Mesendoderm (in vitro differentiated cells): Measurements from ENCODE around the gene FDX1.

ENCODE experiments used
- DNase-seq: peaks from one replicate; pipeline ENCODE4 v3.0.0; 2013
- H2AK5ac ChIP-seq: 2 replicates; pipeline ENCODE4 v1.6.1; 2013; ENCODE audit warnings: low read length, inconsistent platforms
- H2BK120ac ChIP-seq: 2 replicates; pipeline ENCODE4 v1.6.1; 2013; ENCODE audit warnings: low read depth, mild to moderate bottlenecking, low read length, moderate library complexity, mixed read lengths
- H2BK15ac ChIP-seq: replicated peaks from 2 replicates; pipeline ENCODE4 v1.6.1; 2013; ENCODE audit warnings: low read depth, mild to moderate bottlenecking, moderate library complexity
- H2BK5ac ChIP-seq: 2 replicates; pipeline ENCODE4 v1.6.1; 2013; ENCODE audit warnings: low read length, inconsistent platforms
- H3K18ac ChIP-seq: 2 replicates; pipeline ENCODE4 v1.6.1; 2013; ENCODE audit warnings: mild to moderate bottlenecking, low read length, mixed read lengths
- H3K23ac ChIP-seq: one replicate; pipeline ENCODE4 v1.6.1; 2013; ENCODE audit warnings: low read length
- H3K27ac ChIP-seq: 2 replicates; pipeline ENCODE4 v1.5.1; 2013; ENCODE audit warnings: low read depth, mild to moderate bottlenecking, inconsistent platforms, low read length, moderate library complexity
- H3K27me3 ChIP-seq: 2 replicates; pipeline ENCODE4 v1.6.1; 2013; ENCODE audit warnings: low read length, control low read depth, mild to moderate bottlenecking, inconsistent platforms; ENCODE audit not compliant: insufficient read depth, poor library complexity
- H3K36me3 ChIP-seq: 2 replicates; pipeline ENCODE4 v1.6.1; 2013; ENCODE audit warnings: low read length, inconsistent platforms; ENCODE audit not compliant: control insufficient read depth, insufficient read depth
- H3K4ac ChIP-seq: one replicate; pipeline ENCODE4 v1.6.1; 2013; ENCODE audit warnings: low read depth, mild to moderate bottlenecking, low read length, moderate library complexity
- H3K4me1 ChIP-seq: 2 replicates; pipeline ENCODE4 v1.6.1; 2013; ENCODE audit warnings: low read depth, low read length, inconsistent platforms; ENCODE audit not compliant: control insufficient read depth
- H3K4me2 ChIP-seq: 2 replicates; pipeline ENCODE4 v1.6.1; 2013; ENCODE audit warnings: low read length
- H3K4me3 ChIP-seq: 2 replicates; pipeline ENCODE4 v1.5.1; 2013; ENCODE audit warnings: mild to moderate bottlenecking, low read length
- H3K56ac ChIP-seq: one replicate; pipeline ENCODE4 v1.6.1; 2013; ENCODE audit warnings: low read length
- H3K79me1 ChIP-seq: 2 replicates; pipeline ENCODE4 v1.6.1; 2013; ENCODE audit warnings: low read length, inconsistent platforms
- H3K79me2 ChIP-seq: 2 replicates; pipeline ENCODE4 v1.6.1; 2013; ENCODE audit warnings: mild to moderate bottlenecking, low read length; ENCODE audit not compliant: control insufficient read depth, insufficient read depth
- H3K9ac ChIP-seq: 2 replicates; pipeline ENCODE4 v1.6.1; 2013; ENCODE audit warnings: low read length, inconsistent platforms
- H4K5ac ChIP-seq: one replicate; pipeline ENCODE4 v1.6.1; 2013; ENCODE audit warnings: low read length
- H4K8ac ChIP-seq: one replicate; pipeline ENCODE4 v1.6.1; 2013; ENCODE audit warnings: low read depth, mild to moderate bottlenecking, control low read depth, low read length, moderate library complexity
- WGBS: extraction: QIAGEN DNeasy Blood & Tissue Kit; methylation state at CpG from one replicate; pipeline ENCODE4 v1.1.7; 2013; ENCODE audit warnings: low lambda C conversion rate, missing lambda C conversion rate; ENCODE audit not compliant: insufficient coverage; ENCODE audit errors: extremely low coverage; 5-methylcytosine and 5-hydroxymethylcytosine counted together

Gene FDX1

DNA sequence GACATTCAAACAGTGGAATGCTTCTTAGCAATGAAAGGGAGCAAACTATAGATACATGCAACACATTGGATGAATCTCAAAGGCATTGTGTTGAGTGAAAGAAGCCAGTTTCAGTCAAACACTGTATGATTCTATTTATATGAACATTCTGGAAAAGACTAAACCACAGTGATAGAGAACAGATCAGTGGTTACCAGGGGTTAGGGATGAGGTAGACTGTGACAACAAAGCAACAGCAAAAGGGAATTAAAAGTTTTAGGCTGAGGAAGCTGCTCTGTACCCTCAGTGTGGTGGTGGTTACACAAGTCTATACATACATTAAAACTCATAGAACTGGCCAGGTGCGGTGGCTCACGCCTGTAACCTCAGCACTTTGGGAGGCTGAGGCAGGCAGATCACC is 23.0 kb downstream of the FDX1 start:
- H3K27ac ChIP-seq = no peak overlapping the region
- H4K5ac ChIP-seq = no peak overlapping the region
- no peak overlapping the region for H4K8ac ChIP-seq
- H3K56ac ChIP-seq = no peak overlapping the region
- H3K4ac ChIP-seq = no peak overlapping the region
- H3K4me3 ChIP-seq = no peak overlapping the region
- WGBS = no CpG with 5 or more reads among the region's 2 CpGs
- no peak overlapping the region for H2AK5ac ChIP-seq
- H2BK15ac ChIP-seq = no peak overlapping the region
- no peaks in the 10 kb centered on the region for H3K79me2 ChIP-seq
- H3K36me3 ChIP-seq = no peaks in the 10 kb centered on the region
- H3K4me1 ChIP-seq = no peaks in the 10 kb centered on the region
- H3K27me3 ChIP-seq = no peaks in the 10 kb centered on the region
- H3K79me1 ChIP-seq = no peaks in the 10 kb centered on the region
- no peak overlapping the region for H2BK120ac ChIP-seq
- no peak overlapping the region for H3K18ac ChIP-seq
- H3K4me2 ChIP-seq = no peak overlapping the region
- no peak overlapping the region for H3K23ac ChIP-seq
- no peak for DNase-seq
- H3K9ac ChIP-seq = no peak overlapping the region
- H2BK5ac ChIP-seq = no peak overlapping the region

DNA sequence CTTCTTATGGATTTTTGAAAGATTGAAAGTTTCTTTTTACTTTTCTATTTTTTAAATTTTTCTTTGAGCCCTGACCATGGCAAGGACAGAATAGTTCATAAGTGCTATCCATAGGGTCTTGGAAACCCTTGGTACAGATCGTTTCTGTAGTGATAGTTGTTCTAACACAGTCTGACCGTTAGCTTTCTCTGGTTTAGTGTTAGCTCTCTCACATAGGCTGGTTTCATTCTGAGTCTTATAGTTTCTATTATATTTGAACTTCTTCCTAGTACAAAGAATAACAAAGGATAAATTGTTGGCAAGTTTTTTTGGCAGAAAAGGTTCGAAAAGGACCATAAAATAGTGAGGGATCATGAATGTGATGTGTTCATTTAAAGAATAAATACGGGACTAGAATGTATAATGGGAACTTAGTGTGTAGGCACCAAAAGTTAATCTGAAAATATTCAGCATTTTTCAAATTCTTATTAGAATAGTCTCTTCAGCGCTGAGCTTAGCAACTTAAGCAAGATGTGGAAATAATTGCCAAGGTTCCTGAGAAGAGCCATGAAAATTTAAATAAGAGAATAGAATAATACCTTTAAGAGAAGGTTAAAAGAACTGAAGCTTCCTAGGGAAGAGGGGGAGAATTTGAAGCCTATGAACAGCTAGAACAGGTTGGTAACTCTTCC is 24.1 kb downstream of the FDX1 start:
- no peak for DNase-seq
- H3K4me2 ChIP-seq = no peak overlapping the region
- no peaks in the 10 kb centered on the region for H3K27me3 ChIP-seq
- no peak overlapping the region for H3K56ac ChIP-seq
- H3K27ac ChIP-seq = no peak overlapping the region
- no peak overlapping the region for H3K23ac ChIP-seq
- no peak overlapping the region for H3K4ac ChIP-seq
- H3K18ac ChIP-seq = no peak overlapping the region
- no peak overlapping the region for H2BK15ac ChIP-seq
- no peaks in the 10 kb centered on the region for H3K36me3 ChIP-seq
- no peak overlapping the region for H3K9ac ChIP-seq
- H3K4me1 ChIP-seq = no peaks in the 10 kb centered on the region
- no peak overlapping the region for H2AK5ac ChIP-seq
- no peak overlapping the region for H4K8ac ChIP-seq
- no peaks in the 10 kb centered on the region for H3K79me2 ChIP-seq
- no CpG with 5 or more reads among the region's 5 CpGs for WGBS
- H3K4me3 ChIP-seq = no peak overlapping the region
- no peak overlapping the region for H2BK5ac ChIP-seq
- H2BK120ac ChIP-seq = no peak overlapping the region
- no peaks in the 10 kb centered on the region for H3K79me1 ChIP-seq
- H4K5ac ChIP-seq = no peak overlapping the region

DNA sequence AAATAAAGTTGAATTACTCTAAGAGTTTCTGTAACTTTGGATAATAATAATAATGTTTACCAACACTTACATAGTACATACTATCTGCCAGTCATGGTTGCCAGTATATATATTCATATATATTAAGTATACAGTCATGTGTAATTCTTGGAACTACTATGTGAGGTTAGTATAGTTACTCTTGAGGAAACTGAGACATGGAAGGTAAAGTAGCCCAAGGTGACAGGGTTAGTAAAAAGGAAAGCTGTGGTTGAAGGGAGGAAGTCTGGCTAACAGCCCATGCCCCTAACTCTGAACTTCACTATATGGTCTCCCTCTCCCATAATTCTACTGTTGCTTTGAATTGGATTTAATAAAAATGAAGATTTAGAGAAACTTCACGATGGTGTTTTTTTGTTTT is 24.9 kb downstream of the FDX1 start:
- H3K27ac ChIP-seq = no peak overlapping the region
- no peaks in the 10 kb centered on the region for H3K27me3 ChIP-seq
- DNase-seq = no peak
- H2BK15ac ChIP-seq = no peak overlapping the region
- no peaks in the 10 kb centered on the region for H3K36me3 ChIP-seq
- H3K4me3 ChIP-seq = no peak overlapping the region
- no CpG with 5 or more reads among the region's 1 CpG for WGBS
- no peak overlapping the region for H3K23ac ChIP-seq
- no peak overlapping the region for H3K56ac ChIP-seq
- H3K18ac ChIP-seq = no peak overlapping the region
- no peak overlapping the region for H4K8ac ChIP-seq
- H3K4ac ChIP-seq = no peak overlapping the region
- H3K79me1 ChIP-seq = no peaks in the 10 kb centered on the region
- no peak overlapping the region for H4K5ac ChIP-seq
- no peak overlapping the region for H2AK5ac ChIP-seq
- H3K9ac ChIP-seq = no peak overlapping the region
- no peak overlapping the region for H3K4me2 ChIP-seq
- no peak overlapping the region for H2BK120ac ChIP-seq
- H3K79me2 ChIP-seq = no peaks in the 10 kb centered on the region
- no peaks in the 10 kb centered on the region for H3K4me1 ChIP-seq
- H2BK5ac ChIP-seq = no peak overlapping the region

DNA sequence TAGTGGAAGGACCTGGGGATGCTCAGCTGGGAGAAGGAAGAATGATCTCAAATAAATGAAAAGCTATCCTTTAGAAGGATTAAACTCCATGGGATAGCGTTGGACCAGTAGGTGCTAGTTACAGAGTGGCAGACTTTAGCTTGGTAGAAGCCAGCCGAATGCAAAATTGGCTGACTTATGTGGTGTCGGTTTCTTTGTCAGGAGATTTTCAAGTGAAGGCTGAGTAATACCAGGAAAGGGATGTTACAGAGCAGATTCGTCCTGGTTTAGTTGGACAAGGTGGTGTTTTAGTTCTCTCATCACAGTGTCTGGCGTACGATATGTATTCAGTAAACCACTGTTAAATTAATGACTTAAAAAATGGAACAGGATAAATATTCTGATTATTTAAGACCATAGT is 26.0 kb downstream of the FDX1 start:
- no CpG with 5 or more reads among the region's 6 CpGs for WGBS
- Histone ChIP-seq H2BK15ac (no peak overlapping the region), H2BK120ac (no peak overlapping the region), H2AK5ac (no peak overlapping the region), H3K18ac (no peak overlapping the region), H3K79me1 (no peaks in the 10 kb centered on the region), H3K4me2 (no peak overlapping the region), H3K27me3 (no peaks in the 10 kb centered on the region), H3K23ac (no peak overlapping the region), H2BK5ac (no peak overlapping the region), H3K4me3 (no peak overlapping the region), H4K5ac (no peak overlapping the region), H4K8ac (no peak overlapping the region), H3K36me3 (no peaks in the 10 kb centered on the region), H3K4ac (no peak overlapping the region), H3K27ac (no peak overlapping the region), H3K56ac (no peak overlapping the region), H3K9ac (no peak overlapping the region), H3K4me1 (no peaks in the 10 kb centered on the region), H3K79me2 (no peaks in the 10 kb centered on the region)
- DNase-seq = no peak

DNA sequence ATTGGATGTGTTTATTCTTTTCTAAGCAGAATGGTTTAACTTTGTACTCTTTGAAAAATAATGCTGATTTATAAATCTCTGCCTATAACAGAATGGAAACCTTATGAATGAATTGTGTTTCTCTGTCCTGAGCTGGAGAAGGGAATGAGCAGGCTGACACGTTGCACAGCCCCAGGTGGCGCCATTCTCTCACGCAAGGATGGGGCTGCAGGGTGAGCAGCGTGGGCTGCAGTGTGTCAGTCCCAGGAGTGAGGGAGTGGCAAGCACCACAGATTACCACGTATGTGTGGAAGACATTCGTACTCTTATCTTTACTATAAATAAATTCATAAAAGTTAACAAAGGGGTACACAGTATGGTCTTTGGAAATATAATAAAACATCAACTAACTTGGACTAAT is 33.4 kb downstream of the FDX1 start:
- no peak overlapping the region for H3K23ac ChIP-seq
- WGBS = no CpG with 5 or more reads among the region's 6 CpGs
- no peak overlapping the region for H4K8ac ChIP-seq
- H4K5ac ChIP-seq = no peak overlapping the region
- no peak overlapping the region for H2AK5ac ChIP-seq
- H3K4ac ChIP-seq = no peak overlapping the region
- H2BK5ac ChIP-seq = no peak overlapping the region
- no peaks in the 10 kb centered on the region for H3K79me1 ChIP-seq
- no peak overlapping the region for H3K18ac ChIP-seq
- H3K27ac ChIP-seq = no peak overlapping the region
- no peak overlapping the region for H3K4me3 ChIP-seq
- no peak overlapping the region for H3K4me2 ChIP-seq
- H3K56ac ChIP-seq = no peak overlapping the region
- H3K79me2 ChIP-seq = no peaks in the 10 kb centered on the region
- DNase-seq = peak; percentile 64
- no peaks in the 10 kb centered on the region for H3K36me3 ChIP-seq
- no peak overlapping the region for H2BK120ac ChIP-seq
- no peaks in the 10 kb centered on the region for H3K27me3 ChIP-seq
- H3K4me1 ChIP-seq = no peaks in the 10 kb centered on the region
- H2BK15ac ChIP-seq = no peak overlapping the region
- H3K9ac ChIP-seq = no peak overlapping the region

DNA sequence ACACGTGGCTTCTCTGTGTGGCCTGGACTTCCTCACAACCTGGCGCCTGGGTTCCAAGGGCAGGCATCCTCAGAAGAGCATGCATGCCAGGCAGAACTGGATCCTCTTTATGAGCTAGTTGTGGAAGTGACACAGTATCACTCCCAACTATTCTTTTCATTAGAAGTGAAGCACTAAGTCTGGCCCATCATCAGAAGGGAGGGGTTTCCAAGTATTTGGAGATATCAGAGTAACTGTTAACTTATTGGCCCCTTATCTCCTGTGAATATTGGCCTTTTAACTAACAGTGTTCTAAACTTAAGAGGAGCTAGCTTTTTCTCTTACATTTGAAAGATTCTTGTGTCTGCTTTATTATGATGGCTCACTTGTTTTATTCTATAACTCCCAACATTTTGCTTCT is 35.5 kb downstream of the FDX1 start:
- Histone ChIP-seq H2BK5ac (no peak overlapping the region), H3K4me2 (no peak overlapping the region), H3K56ac (no peak overlapping the region), H3K27me3 (no peaks in the 10 kb centered on the region), H2BK15ac (no peak overlapping the region), H3K79me1 (no peaks in the 10 kb centered on the region), H3K4me3 (no peak overlapping the region), H3K4ac (no peak overlapping the region), H4K5ac (no peak overlapping the region), H4K8ac (no peak overlapping the region), H3K9ac (no peak overlapping the region), H3K23ac (no peak overlapping the region), H3K18ac (no peak overlapping the region), H2BK120ac (no peak overlapping the region), H2AK5ac (no peak overlapping the region), H3K27ac (no peak overlapping the region), H3K4me1 (no peaks in the 10 kb centered on the region), H3K79me2 (no peaks in the 10 kb centered on the region), H3K36me3 (no peaks in the 10 kb centered on the region)
- DNase-seq = no peak
- WGBS = no CpG with 5 or more reads among the region's 2 CpGs
